PC-3 (cell line): ENCODE data around the gene CDK14. TPM values are rescaled to one million over a fixed set of nuclear protein-coding genes. Genes with fewer than 3 reads are reported as not detected.
A peak's percentile ranks its signal among the peaks of the same experiment; 100 is the strongest.
"Not testable (repeated sequence)": the region's sequence is repeated elsewhere in the genome, so short reads cannot be mapped to it uniquely, and the experiment has no call there.

Experiments
- ATAC-seq: fragments of 200-7000 bp; cut with Tn5 transposase; 2 replicates; pipeline ENCODE4 v1.9.1; 2020; ENCODE audit warnings: mild to moderate bottlenecking, moderate library complexity
- BruUV-seq: library from RNA; stranded (reverse); fragments of 400-500 nt; replicated peaks from 2 replicates; lab custom pipeline; 2021; lab: Mats Ljungman, UMichigan
- CTCF ChIA-PET: fragments of 300-600 bp; sonication (Branson Sonifier 250); formaldehyde crosslinking; loops from one replicate; lab custom pipeline; 2022; ENCODE audit warnings: antibody characterized with exemption; lab: Charles Lee
- POLR2A ChIA-PET: fragments of 300-600 bp; sonication (Branson Sonifier 250); formaldehyde crosslinking; loops from one replicate; lab custom pipeline; 2022; ENCODE audit warnings: antibody characterized with exemption; ENCODE audit not compliant: unreplicated experiment; lab: Charles Lee
- DNase-seq: peaks from one replicate; pipeline ENCODE4 v3.0.0-alpha.2; 2015
- H2AFZ ChIP-seq: fragments of 300-600 bp; sonication (generic); 2 replicates; pipeline ENCODE4 v1.6.0; 2016; ENCODE audit warnings: antibody characterized with exemption, low read length
- H3F3A ChIP-seq: fragments of 300-600 bp; sonication (generic); one replicate; pipeline ENCODE4 v1.6.0; 2017; ENCODE audit warnings: antibody characterized with exemption, low read length, control low read depth, mild to moderate bottlenecking; ENCODE audit not compliant: unreplicated experiment
- H3K27ac ChIP-seq: fragments of 300-600 bp; sonication (generic); 2 replicates; pipeline ENCODE4 v1.5.1; 2016; ENCODE audit warnings: mild to moderate bottlenecking, low read length
- H3K27me3 ChIP-seq: fragments of 300-600 bp; sonication (generic); 2 replicates; pipeline ENCODE4 v1.6.1; 2016; ENCODE audit warnings: low read length, mixed read lengths
- H3K36me3 ChIP-seq: fragments of 300-600 bp; sonication (generic); 2 replicates; pipeline ENCODE4 v1.6.1; 2016; ENCODE audit warnings: low read depth, mixed run types, low read length, mixed read lengths
- H3K4me1 ChIP-seq: fragments of 300-600 bp; sonication (generic); 2 replicates; pipeline ENCODE4 v1.5.1; 2016; ENCODE audit warnings: low read length; ENCODE audit not compliant: insufficient read depth
- H3K4me2 ChIP-seq: fragments of 300-600 bp; sonication (generic); 2 replicates; pipeline ENCODE4 v1.6.0; 2016; ENCODE audit warnings: low read length
- H3K4me3 ChIP-seq: fragments of 300-600 bp; sonication (generic); 2 replicates; pipeline ENCODE4 v1.5.1; 2016; ENCODE audit warnings: mild to moderate bottlenecking, low read length, mixed read lengths
- H3K79me2 ChIP-seq: fragments of 300-600 bp; sonication (generic); 2 replicates; pipeline ENCODE4 v1.6.1; 2017; ENCODE audit warnings: low read length, mixed read lengths
- H3K9ac ChIP-seq: fragments of 300-600 bp; sonication (generic); 2 replicates; pipeline ENCODE4 v1.6.0; 2016; ENCODE audit warnings: mild to moderate bottlenecking, low read length
- H3K9me2 ChIP-seq: fragments of 300-600 bp; sonication (generic); replicated peaks from 2 replicates; pipeline ENCODE4 v1.6.1; 2016; ENCODE audit warnings: mixed run types, low read length, mixed read lengths
- H3K9me3 ChIP-seq: fragments of 300-600 bp; sonication (generic); 2 replicates; pipeline ENCODE4 v1.6.1; 2016; ENCODE audit warnings: low read length, mixed read lengths
- H4K20me1 ChIP-seq: fragments of 300-600 bp; sonication (generic); 2 replicates; pipeline ENCODE4 v1.6.1; 2016; ENCODE audit warnings: low read length, mixed read lengths
- CTCF ChIP-seq: fragments of 300-600 bp; sonication (generic); conservative IDR thresholded peaks from 2 replicates; pipeline ENCODE4 v1.5.1; 2017; ENCODE audit warnings: antibody characterized with exemption, low read depth, mild to moderate bottlenecking, low read length
- EZH2 ChIP-seq: fragments of 300-600 bp; sonication (generic); IDR thresholded peaks from one replicate; pipeline ENCODE4 v1.6.1; 2017; ENCODE audit warnings: antibody characterized with exemption, mild to moderate bottlenecking, low read length; ENCODE audit not compliant: unreplicated experiment
- EZH2phosphoT487 ChIP-seq: fragments of 300-600 bp; sonication (generic); IDR thresholded peaks from 2 replicates; pipeline ENCODE4 v1.6.1; 2018; ENCODE audit warnings: mild to moderate bottlenecking, antibody characterized with exemption, low read length, borderline replicate concordance
- intact Hi-C: fragments of 100-400 bp; cut with micrococcal nuclease; formaldehyde crosslinking; loops from 2 replicates; pipeline ENCODE4 v1.9.0; 2023
- total RNA-seq: library from RNA; depleted of rRNA; stranded (reverse); fragments of >200 nt; gene quantifications from 2 replicates; pipeline ENCODE4 v1.2.3, GENCODE V29; 2014

The CDK14 gene
- total RNA-seq, 1 experiment from 2014 or later = 8.2 TPM

GRCh38 chr7:90626013-90626412, 29.9 kb downstream of the CDK14 start:
- ChIA-PET CTCF (no interaction called here), POLR2A (no interaction called here)
- BruUV-seq = no TSS peak

GRCh38 chr7:90629297-90629918, 33.3 kb downstream of the CDK14 start:
- CTCF ChIA-PET = interaction anchor here (0.5 to 0.9 kb wide), 7 partner anchors 10 to 1316 kb away, joined by 3 to 5 read pairs (median 3); no protein-coding TSS in a partner anchor
- H3K9ac ChIP-seq = no peak overlapping the region
- DNase-seq = peak; percentile 80
- peaks cover 19% of the 10 kb centered on the region for H3K4me1 ChIP-seq
- TF ChIP-seq CTCF = peak; percentile 80
- TF ChIP-seq EZH2 = no peak
- TF ChIP-seq EZH2phosphoT487 = no peak
- H3K4me3 ChIP-seq = no peak overlapping the region
- H3K9me2 ChIP-seq = no peaks in the 10 kb centered on the region
- no TSS peak for BruUV-seq
- H3K9me3 ChIP-seq = no peaks in the 10 kb centered on the region
- intact Hi-C loops = loop anchor here (1.0 kb wide), 2 partner anchors 34 to 174 kb away; no protein-coding TSS in a partner anchor
- no peak overlapping the region for H2AFZ ChIP-seq
- ATAC-seq = peak; percentile 84
- no peaks in the 10 kb centered on the region for H3K79me2 ChIP-seq
- H3K27me3 ChIP-seq = no peaks in the 10 kb centered on the region
- no peak overlapping the region for H3K27ac ChIP-seq
- no peaks in the 10 kb centered on the region for H4K20me1 ChIP-seq
- H3F3A ChIP-seq = no peaks in the 10 kb centered on the region
- POLR2A ChIA-PET = no interaction called here
- H3K36me3 ChIP-seq = no peaks in the 10 kb centered on the region
- no peak overlapping the region for H3K4me2 ChIP-seq

More at GRCh38 chr7:90626013-90626412, 29.9 kb downstream of the CDK14 start:
- Histone ChIP-seq H3K9me2 (no peaks in the 10 kb centered on the region), H3K4me3 (no peak overlapping the region), H3K36me3 (no peaks in the 10 kb centered on the region), H3K79me2 (no peaks in the 10 kb centered on the region), H3K27ac (no peak overlapping the region), H3K4me2 (peak overlapping the region; percentile 55), H4K20me1 (no peaks in the 10 kb centered on the region), H3K27me3 (no peaks in the 10 kb centered on the region), H2AFZ (no peak overlapping the region), H3K4me1 (peaks cover 40% of the 10 kb centered on the region), H3K9me3 (no peaks in the 10 kb centered on the region), H3K9ac (no peak overlapping the region), H3F3A (no peaks in the 10 kb centered on the region)
- ATAC-seq (no peak), DNase-seq (peak; percentile 52)
- TF ChIP-seq EZH2 (no peak), EZH2phosphoT487 (no peak), CTCF (no peak)
- intact Hi-C loops = no loop called here

- ATAC-seq = no peak
- Histone ChIP-seq H3K27me3 (no peaks in the 10 kb centered on the region), H3K9ac (no peak overlapping the region), H4K20me1 (no peaks in the 10 kb centered on the region), H3K9me3 (no peaks in the 10 kb centered on the region), H3K36me3 (no peaks in the 10 kb centered on the region), H3K9me2 (no peaks in the 10 kb centered on the region), H3K4me1 (no peaks in the 10 kb centered on the region), H3K79me2 (no peaks in the 10 kb centered on the region), H2AFZ (no peak overlapping the region), H3F3A (no peaks in the 10 kb centered on the region), H3K4me2 (no peak overlapping the region), H3K27ac (no peak overlapping the region), H3K4me3 (no peak overlapping the region)
- intact Hi-C loops = no loop called here
- no TSS peak for BruUV-seq
- POLR2A ChIA-PET = no interaction called here
- no peak for TF ChIP-seq EZH2phosphoT487
- TF ChIP-seq CTCF = no peak
- no peak for TF ChIP-seq EZH2
- no peak for DNase-seq
- CTCF ChIA-PET = no interaction called here
These were observed 35.4 kb downstream of the CDK14 start for GRCh38 chr7:90631502-90631901.

GRCh38 chr7:90639683-90640082, 43.6 kb downstream of the CDK14 start:
- H3K9me2 ChIP-seq, DNase-seq, H2AFZ ChIP-seq, H4K20me1 ChIP-seq, intact Hi-C loops, H3F3A ChIP-seq, H3K36me3 ChIP-seq, ATAC-seq, H3K27me3 ChIP-seq, H3K4me1 ChIP-seq, H3K9me3 ChIP-seq, BruUV-seq, H3K4me3 ChIP-seq, H3K4me2 ChIP-seq, H3K79me2 ChIP-seq, CTCF ChIA-PET, H3K9ac ChIP-seq, H3K27ac ChIP-seq: not testable (repeated sequence)
- POLR2A ChIA-PET = interaction anchor here (0.6 kb wide), 1 partner anchor 11 kb away, joined by 3 read pairs; no protein-coding TSS in a partner anchor
